ENCODE measurements around the gene R3HDM2.

GRCh38 chr12:57458665-57459054 lies 27.8 kb upstream of the R3HDM2 start:
- TF ChIP-seq CTCF (conservative IDR thresholded peaks at IDR 0.05 in 1 of 2, IDR thresholded peaks at IDR 0.05 in 1 of 2; ENCODE audit: low read depth in 1 of 2, low read length in 2 of 2) (no peak), EZH2 (IDR thresholded peaks at IDR 0.05; ENCODE audit: low read length, missing control alignments) (no peak)

Data from fibroblast of lung (primary cell).